Astrocyte of the cerebellum (primary cell): ENCODE measurements around the gene RASIP1.
"Not testable (repeated sequence)": the region's sequence is repeated elsewhere in the genome, so short reads cannot be mapped to it uniquely, and the experiment has no call there.

Source experiments
- DNase-seq: peaks from one replicate; pipeline ENCODE4 v3.0.0-alpha.2; 2011; ENCODE audit warnings: low read depth
- H3K4me3 ChIP-seq: 2 replicates; pipeline ENCODE4 v1.5.1; 2011; ENCODE audit warnings: mild to moderate bottlenecking, low read depth, low read length, moderate library complexity
- CTCF ChIP-seq: IDR thresholded peaks from 2 replicates; pipeline ENCODE4 v1.5.1; 2012; ENCODE audit warnings: low read length, low read depth, moderate library complexity, mild to moderate bottlenecking; ENCODE audit errors: missing control alignments
- in situ Hi-C: cut with HindIII; loops from 2 replicates; pipeline ENCODE4 v1.10.0; 2017; ENCODE audit warnings: low sequenced_read_pairs

RASIP1 gene

GRCh38 chr19:48719263-48720171 lies 20.9 kb downstream of the RASIP1 start, which contains the start of gene MAMSTR:
Gene MAMSTR, minus strand, starts transcription at chr19:48719725. Its CDS starts 694 bp downstream, at chr19:48719031.
- no peak for TF ChIP-seq CTCF
- H3K4me3 ChIP-seq = peak within 1 kb of the TSS; percentile 60
- no peak for DNase-seq
- in situ Hi-C loops = no loop called here

GRCh38 chr19:48718711-48719231 lies 21.6 kb downstream of the RASIP1 start:
- in situ Hi-C loops = no loop called here
- no peak for TF ChIP-seq CTCF
- no peak overlapping the region for H3K4me3 ChIP-seq
- DNase-seq = no peak

DNA sequence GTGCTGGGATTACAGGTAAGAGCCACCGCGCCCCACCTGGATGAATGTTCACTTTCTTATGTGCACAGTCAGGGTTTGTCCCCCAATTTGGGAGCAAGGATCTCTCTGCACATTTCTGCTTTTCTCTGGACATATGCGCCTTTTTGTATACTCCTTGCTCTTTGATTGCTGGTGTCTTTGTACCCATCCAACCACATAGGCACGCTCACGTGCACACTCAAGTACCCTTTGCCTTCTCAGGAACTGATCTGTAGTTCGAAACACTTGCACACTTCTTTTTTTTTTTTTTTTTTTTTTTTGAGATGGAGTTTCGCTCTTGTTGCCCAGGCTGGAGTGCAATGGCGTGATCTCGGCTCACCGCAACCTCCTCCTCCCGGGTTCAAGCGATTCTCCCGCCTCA lies 22.3 kb downstream of the RASIP1 start:
- in situ Hi-C loops, H3K4me3 ChIP-seq, DNase-seq: not testable (repeated sequence)

DNA sequence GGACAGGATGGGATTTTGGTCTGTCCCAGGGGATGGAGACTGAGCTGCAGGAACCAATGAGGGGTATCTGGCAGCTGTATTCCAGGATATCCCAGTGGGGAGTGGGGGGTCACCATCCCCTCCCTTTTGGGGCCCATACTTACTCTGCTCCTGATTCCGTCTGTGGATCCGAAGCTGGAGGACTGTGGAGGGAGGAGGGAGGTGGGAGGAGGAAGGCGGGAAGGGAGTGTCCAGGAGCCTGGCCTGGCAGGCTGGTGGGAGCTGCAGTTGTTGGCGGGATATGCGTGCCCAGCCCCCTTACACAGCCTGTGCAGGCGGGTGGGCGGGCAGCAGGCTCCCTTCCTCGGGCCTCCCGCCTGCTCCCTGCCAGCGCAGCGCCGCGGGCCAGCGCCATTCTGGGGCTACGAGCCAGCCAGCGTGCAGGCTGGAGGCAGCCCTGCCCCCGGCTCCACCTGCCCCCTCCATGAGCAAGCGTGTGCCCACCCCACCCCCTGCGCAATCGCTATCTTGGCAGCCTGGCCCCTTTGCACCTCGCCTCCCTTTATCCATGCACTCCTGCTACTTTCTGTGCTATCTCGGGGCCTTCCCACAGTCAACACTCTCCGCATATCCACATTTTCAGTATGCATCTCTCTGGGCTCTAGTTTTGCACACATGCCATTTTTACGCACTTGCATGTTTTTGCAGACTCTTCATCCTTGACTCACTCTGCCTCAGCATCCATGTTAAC lies 23.7 kb downstream of the RASIP1 start:
- peak overlapping the region; percentile 21 for H3K4me3 ChIP-seq

GRCh38 chr19:48715681-48716171 lies 24.7 kb downstream of the RASIP1 start:
- in situ Hi-C loops = no loop called here
- DNase-seq = no peak
- no peak for TF ChIP-seq CTCF
- no peak overlapping the region for H3K4me3 ChIP-seq

More for the DNA sequence above, 23.7 kb downstream of the RASIP1 start:
- in situ Hi-C loops = no loop called here
- DNase-seq = no peak
- no peak for TF ChIP-seq CTCF

GRCh38 chr19:48714759-48715675 lies 25.4 kb downstream of the RASIP1 start:
- peak overlapping the region; percentile 58 for H3K4me3 ChIP-seq
- TF ChIP-seq CTCF = no peak
- no peak for DNase-seq
- in situ Hi-C loops = no loop called here
